ENCODE measurements around the gene DNAJB13.

DNA sequence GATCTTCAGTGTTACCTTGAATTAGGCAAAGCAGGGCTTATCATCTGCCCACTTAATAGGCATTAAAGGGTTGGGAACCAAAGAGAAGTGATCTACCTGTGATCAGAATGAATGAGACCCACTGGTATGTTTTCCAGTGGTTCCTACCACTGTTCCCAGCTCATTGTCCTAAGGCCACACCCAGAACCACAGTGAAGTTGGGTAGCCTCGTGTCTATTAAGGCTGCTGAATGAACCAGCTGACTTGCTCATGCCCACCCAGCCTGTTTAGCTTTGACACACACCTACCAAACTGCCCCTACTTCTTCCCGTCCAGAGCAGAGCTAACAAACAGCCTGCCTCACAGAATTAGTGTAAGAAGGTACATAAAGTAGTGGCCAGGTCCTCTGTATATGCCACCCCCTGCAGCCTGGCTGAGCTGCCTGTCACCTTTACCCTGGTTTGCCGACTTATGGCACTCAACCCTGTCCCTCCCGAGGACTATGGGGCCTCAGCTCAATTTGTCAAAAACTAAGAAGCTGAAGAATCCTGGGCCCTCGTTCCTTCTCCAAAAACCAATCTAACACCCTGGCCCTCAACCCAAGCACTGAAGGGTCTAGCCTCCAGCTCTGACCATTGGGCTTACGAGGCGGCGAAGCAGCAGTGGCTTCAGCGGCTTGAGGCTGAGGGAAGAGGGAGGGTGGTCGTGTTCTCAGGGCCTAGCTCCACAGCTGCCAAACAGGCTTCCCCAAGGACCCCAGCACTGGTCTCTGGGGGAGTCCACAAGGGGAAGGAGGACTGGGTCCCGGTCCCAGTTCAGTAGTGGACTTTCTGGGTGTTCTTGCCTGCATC lies 22.0 kb downstream of the DNAJB13 start:
- TF ChIP-seq EZH2phosphoT487 (IDR thresholded peaks at IDR 0.05) (no peak), EZH2 (IDR thresholded peaks at IDR 0.05) (no peak)
- TF ChIP-seq, protein P1, sequence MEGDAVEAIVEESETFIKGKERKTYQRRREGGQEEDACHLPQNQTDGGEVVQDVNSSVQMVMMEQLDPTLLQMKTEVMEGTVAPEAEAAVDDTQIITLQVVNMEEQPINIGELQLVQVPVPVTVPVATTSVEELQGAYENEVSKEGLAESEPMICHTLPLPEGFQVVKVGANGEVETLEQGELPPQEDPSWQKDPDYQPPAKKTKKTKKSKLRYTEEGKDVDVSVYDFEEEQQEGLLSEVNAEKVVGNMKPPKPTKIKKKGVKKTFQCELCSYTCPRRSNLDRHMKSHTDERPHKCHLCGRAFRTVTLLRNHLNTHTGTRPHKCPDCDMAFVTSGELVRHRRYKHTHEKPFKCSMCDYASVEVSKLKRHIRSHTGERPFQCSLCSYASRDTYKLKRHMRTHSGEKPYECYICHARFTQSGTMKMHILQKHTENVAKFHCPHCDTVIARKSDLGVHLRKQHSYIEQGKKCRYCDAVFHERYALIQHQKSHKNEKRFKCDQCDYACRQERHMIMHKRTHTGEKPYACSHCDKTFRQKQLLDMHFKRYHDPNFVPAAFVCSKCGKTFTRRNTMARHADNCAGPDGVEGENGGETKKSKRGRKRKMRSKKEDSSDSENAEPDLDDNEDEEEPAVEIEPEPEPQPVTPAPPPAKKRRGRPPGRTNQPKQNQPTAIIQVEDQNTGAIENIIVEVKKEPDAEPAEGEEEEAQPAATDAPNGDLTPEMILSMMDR (IDR thresholded peaks at IDR 0.05), result no peak

Measured in neural progenitor cell (in vitro differentiated cells).